Immature natural killer cell (primary cell): ENCODE results near the gene GOLM1. TPM values are rescaled to one million over a fixed set of nuclear protein-coding genes. Genes with fewer than 3 reads are reported as not detected.
A peak's percentile ranks its signal among the peaks of the same experiment; 100 is the strongest.

Experiments
- DNase-seq, 3 donors: peaks; one replicate each; pipeline ENCODE4 v3.0.0; 2022; ENCODE audit warnings: mixed read lengths in 1 of 3
- H3K27ac Mint-ChIP-seq, 6 donors: one replicate each; pipeline ENCODE4 v1.8.0; 2020; ENCODE audit warnings: mixed read lengths in 6 of 6, mild to moderate bottlenecking in 5 of 6, inconsistent platforms in 4 of 6, moderate library complexity in 3 of 6
- H3K27me3 Mint-ChIP-seq, 3 donors: one replicate each; pipeline ENCODE4 v1.8.0; 2020 to 2021; ENCODE audit warnings: low read depth in 3 of 3, mild to moderate bottlenecking in 3 of 3, mixed read lengths in 3 of 3, moderate library complexity in 3 of 3, inconsistent platforms in 1 of 3
- H3K36me3 Mint-ChIP-seq, 3 donors: one replicate each; pipeline ENCODE4 v1.8.0; 2020; ENCODE audit warnings: mixed read lengths in 3 of 3, inconsistent platforms in 2 of 3, mild to moderate bottlenecking in 2 of 3
- H3K4me1 Mint-ChIP-seq, 2 donors: one replicate each; pipeline ENCODE4 v1.8.0; 2020; ENCODE audit warnings: inconsistent platforms in 2 of 2, mild to moderate bottlenecking in 2 of 2, mixed read lengths in 2 of 2, moderate library complexity in 1 of 2
- H3K4me3 Mint-ChIP-seq, 5 donors: one replicate each; pipeline ENCODE4 v1.8.0; 2020; ENCODE audit warnings: mild to moderate bottlenecking in 5 of 5, mixed read lengths in 5 of 5, inconsistent platforms in 3 of 5, moderate library complexity in 3 of 5
- H3K9me3 Mint-ChIP-seq, 6 donors: one replicate each; pipeline ENCODE4 v1.8.0; 2020; ENCODE audit warnings: mild to moderate bottlenecking in 6 of 6, mixed read lengths in 6 of 6, inconsistent platforms in 4 of 6, moderate library complexity in 3 of 6
- polyA plus RNA-seq, 3 donors: library from polyadenylated mRNA; unstranded; fragments of 300-500 nt; fragmentation: Illumina TruSeq; gene quantifications; one replicate each; pipeline ENCODE4 v1.2.3, GENCODE V29; 2021

GOLM1 gene
- polyA plus RNA-seq, 3 donors from 2014 or later: 16.3 to 33.8 (median 17.6) TPM

DNA sequence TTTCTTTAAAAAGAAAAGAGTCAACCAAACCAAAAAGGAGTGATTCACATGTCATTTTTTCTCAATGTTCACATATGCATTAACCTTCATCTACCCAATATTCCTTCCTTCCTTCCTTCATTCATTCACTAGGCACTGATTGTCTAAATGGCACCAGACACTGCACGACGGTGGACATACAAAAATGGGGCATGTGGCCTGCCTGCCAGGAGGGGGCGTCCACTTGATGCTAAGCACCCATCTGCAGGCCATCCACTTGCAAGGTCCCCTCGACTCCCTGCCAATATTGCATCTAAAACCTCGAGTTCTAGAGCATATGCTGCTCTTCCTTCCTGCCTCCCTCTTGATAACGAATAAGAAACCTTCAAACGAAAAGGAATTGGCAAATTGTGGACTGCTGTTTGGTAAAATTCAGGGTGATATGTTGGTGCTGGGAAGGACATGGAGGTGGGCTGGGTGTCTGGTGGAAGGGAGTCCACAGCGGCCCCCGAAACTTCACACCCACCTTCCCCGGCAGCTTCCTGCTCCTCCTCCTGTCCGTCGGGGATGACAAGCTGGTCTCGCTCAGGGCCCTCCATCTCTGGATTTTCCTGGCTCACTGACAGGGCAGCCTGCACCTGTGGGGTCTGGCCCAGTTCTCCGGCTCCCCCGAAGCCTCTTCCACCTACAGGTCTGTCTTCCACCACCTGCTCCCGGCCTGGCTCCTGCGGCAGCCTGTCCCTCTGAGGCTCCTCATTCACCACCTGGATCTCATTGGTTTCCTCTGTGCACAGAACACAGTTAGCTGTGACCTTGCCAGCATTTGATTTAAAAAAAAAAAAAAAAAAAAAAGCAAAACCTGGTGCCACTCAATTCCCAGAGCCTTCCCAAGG is 64.3 kb downstream of the GOLM1 start:
- DNase-seq: peak in 1 of 3 donors; percentile 28
- Mint-ChIP-seq H3K9me3 (no peaks in the 10 kb centered on the region), H3K36me3 (peaks cover 12 to 22% (median 22%) of the 10 kb centered on the region in 3 donors), H3K4me3 (no peak overlapping the region), H3K27me3 (peaks cover 0 to 2% (median 0%) of the 10 kb centered on the region in 3 donors), H3K27ac (peak overlapping the region in 1 of 6 donors; percentile 53), H3K4me1 (no peaks in the 10 kb centered on the region)

DNA sequence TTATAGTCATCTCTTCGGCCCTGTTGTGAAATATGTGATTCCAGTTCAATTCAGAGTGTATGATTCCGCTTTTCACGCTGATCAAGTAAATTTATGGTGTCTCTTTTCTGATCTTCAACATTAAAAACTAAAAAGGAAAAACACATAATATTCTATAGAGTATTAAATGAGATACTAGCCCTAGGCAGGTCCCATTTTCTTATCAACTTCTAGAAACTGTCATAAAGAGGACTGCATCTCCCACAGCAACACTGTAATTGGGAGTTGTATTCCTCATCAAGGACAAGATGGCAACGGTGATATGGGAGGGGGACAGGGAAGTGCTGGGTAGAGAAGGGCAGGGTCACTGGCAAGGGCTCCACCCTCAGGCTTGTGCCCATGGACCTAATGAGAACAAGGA is 71.6 kb downstream of the GOLM1 start:
- H3K9me3 Mint-ChIP-seq: no peaks in the 10 kb centered on the region
- DNase-seq: no peak
- H3K27ac Mint-ChIP-seq: peak overlapping the region in 1 of 6 donors; percentile 1
- no peak overlapping the region for H3K4me3 Mint-ChIP-seq
- H3K27me3 Mint-ChIP-seq: peaks cover 0 to 3% (median 1%) of the 10 kb centered on the region in 3 donors
- peaks cover 18 to 41% (median 21%) of the 10 kb centered on the region in 3 donors for H3K36me3 Mint-ChIP-seq
- H3K4me1 Mint-ChIP-seq: peaks cover 1 to 8% of the 10 kb centered on the region in 2 donors

DNA sequence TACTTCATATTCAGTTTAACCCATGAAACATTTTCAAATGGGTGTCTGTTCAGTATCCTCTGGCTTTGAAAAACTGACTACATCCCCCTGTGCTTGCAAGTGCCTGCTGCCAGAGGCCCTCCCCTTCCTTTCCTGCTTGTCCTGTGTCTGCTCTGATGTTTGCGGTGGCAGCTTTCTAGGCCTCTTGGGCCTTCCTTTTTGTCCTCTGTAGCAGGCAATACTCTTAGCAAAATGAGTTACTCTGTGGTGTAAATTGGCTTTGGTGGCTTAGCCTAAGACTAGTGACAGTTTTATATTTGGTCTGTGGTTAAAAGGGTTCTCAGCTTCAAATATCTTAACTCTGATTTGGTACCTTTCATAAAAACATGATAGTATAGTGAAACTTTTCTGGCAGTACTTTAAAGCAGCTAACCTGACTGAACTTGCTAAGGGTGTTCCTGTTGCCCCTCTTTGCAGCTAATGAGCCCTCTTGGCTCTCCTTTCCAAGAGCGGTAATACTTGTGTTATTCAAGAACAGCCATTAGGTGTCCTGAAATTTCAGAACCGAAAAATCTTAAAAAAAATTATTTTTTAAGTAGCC is 76.6 kb downstream of the GOLM1 start:
- peaks cover 29 to 57% (median 30%) of the 10 kb centered on the region in 3 donors for H3K36me3 Mint-ChIP-seq
- H3K4me1 Mint-ChIP-seq: peaks cover 11 to 20% of the 10 kb centered on the region in 2 donors

GRCh38 chr9:86021166-86021565 is 78.2 kb downstream of the GOLM1 start:
- H3K4me3 Mint-ChIP-seq: no peak overlapping the region

More for the DNA sequence above, 76.6 kb downstream of the GOLM1 start:
- peak overlapping the region in 3 of 5 donors; percentile 15 to 58 (median 49) for H3K4me3 Mint-ChIP-seq
- no peaks in the 10 kb centered on the region for H3K9me3 Mint-ChIP-seq
- peak in 2 of 3 donors; percentile 10 to 18 for DNase-seq
- H3K27ac Mint-ChIP-seq: peak overlapping the region; percentile 6 to 92 (median 80)
- no peaks in the 10 kb centered on the region for H3K27me3 Mint-ChIP-seq

GRCh38 chr9:86020731-86021130 is 78.6 kb downstream of the GOLM1 start:
- DNase-seq: no peak
- Mint-ChIP-seq H3K36me3 (peaks cover 38 to 62% (median 41%) of the 10 kb centered on the region in 3 donors), H3K4me1 (peaks cover 11 to 20% of the 10 kb centered on the region in 2 donors), H3K4me3 (no peak overlapping the region), H3K27ac (peak overlapping the region in 1 of 6 donors; percentile 36), H3K27me3 (no peaks in the 10 kb centered on the region), H3K9me3 (no peaks in the 10 kb centered on the region)

More at GRCh38 chr9:86021166-86021565, 78.2 kb downstream of the GOLM1 start:
- H3K27me3 Mint-ChIP-seq: no peaks in the 10 kb centered on the region
- peak overlapping the region in 3 of 6 donors; percentile 28 to 52 (median 43) for H3K27ac Mint-ChIP-seq
- H3K9me3 Mint-ChIP-seq: no peaks in the 10 kb centered on the region
- no peak for DNase-seq
- H3K4me1 Mint-ChIP-seq: peaks cover 11 to 20% of the 10 kb centered on the region in 2 donors
- H3K36me3 Mint-ChIP-seq: peaks cover 38 to 62% (median 41%) of the 10 kb centered on the region in 3 donors

- H3K36me3 Mint-ChIP-seq: peaks cover 37 to 56% (median 45%) of the 10 kb centered on the region in 3 donors
- H3K27ac Mint-ChIP-seq: peak overlapping the region in 1 of 6 donors; percentile 2
- H3K4me1 Mint-ChIP-seq: no peaks in the 10 kb centered on the region
- H3K4me3 Mint-ChIP-seq: no peak overlapping the region
- H3K27me3 Mint-ChIP-seq: no peaks in the 10 kb centered on the region
- H3K9me3 Mint-ChIP-seq: peaks cover 0 to 7% (median 0%) of the 10 kb centered on the region in 6 donors
- DNase-seq: no peak
Observed at GRCh38 chr9:86009133-86009532, 90.2 kb downstream of the GOLM1 start.

- Mint-ChIP-seq H3K4me1 (no peaks in the 10 kb centered on the region), H3K27me3 (no peaks in the 10 kb centered on the region), H3K4me3 (no peak overlapping the region), H3K9me3 (peaks cover 0 to 7% (median 0%) of the 10 kb centered on the region in 6 donors), H3K27ac (peak overlapping the region in 1 of 6 donors; percentile 5), H3K36me3 (peaks cover 46 to 74% (median 48%) of the 10 kb centered on the region in 3 donors)
- no peak for DNase-seq
Observed at GRCh38 chr9:86005253-86005775, 94.0 kb downstream of the GOLM1 start.

GRCh38 chr9:85995599-85995998 is 103.8 kb downstream of the GOLM1 start:
- peaks cover 17 to 34% (median 26%) of the 10 kb centered on the region in 3 donors for H3K36me3 Mint-ChIP-seq
- peaks cover 0 to 3% (median 0%) of the 10 kb centered on the region in 3 donors for H3K27me3 Mint-ChIP-seq
- H3K4me3 Mint-ChIP-seq: no peak overlapping the region

DNA sequence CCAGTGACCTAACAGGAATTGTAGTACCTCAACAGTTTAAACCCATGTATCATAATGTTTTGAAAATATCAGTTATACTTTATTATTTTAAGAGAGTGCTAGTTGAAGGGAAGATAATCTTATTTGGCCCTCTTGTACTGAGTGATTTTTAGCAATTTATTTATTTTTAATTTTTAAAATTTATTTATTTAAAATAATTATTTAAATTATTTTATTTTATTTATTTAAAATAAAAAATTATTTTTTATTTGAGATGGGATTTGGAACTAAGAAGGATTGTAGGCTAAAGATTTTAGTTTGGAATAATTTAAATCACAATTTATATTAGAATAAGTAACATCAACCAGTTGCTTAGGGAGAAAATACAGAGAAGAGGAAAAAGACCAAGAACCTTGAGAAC is 104.3 kb downstream of the GOLM1 start:
- Mint-ChIP-seq H3K27me3 (peaks cover 0 to 3% (median 0%) of the 10 kb centered on the region in 3 donors), H3K9me3 (no peaks in the 10 kb centered on the region), H3K27ac (no peak overlapping the region), H3K36me3 (peaks cover 15 to 30% (median 22%) of the 10 kb centered on the region in 3 donors), H3K4me3 (no peak overlapping the region), H3K4me1 (no peaks in the 10 kb centered on the region)
- no peak for DNase-seq

More at GRCh38 chr9:85995599-85995998, 103.8 kb downstream of the GOLM1 start:
- peak overlapping the region in 1 of 6 donors; percentile 2 for H3K27ac Mint-ChIP-seq
- DNase-seq: no peak
- no peaks in the 10 kb centered on the region for H3K9me3 Mint-ChIP-seq
- no peaks in the 10 kb centered on the region for H3K4me1 Mint-ChIP-seq

DNA sequence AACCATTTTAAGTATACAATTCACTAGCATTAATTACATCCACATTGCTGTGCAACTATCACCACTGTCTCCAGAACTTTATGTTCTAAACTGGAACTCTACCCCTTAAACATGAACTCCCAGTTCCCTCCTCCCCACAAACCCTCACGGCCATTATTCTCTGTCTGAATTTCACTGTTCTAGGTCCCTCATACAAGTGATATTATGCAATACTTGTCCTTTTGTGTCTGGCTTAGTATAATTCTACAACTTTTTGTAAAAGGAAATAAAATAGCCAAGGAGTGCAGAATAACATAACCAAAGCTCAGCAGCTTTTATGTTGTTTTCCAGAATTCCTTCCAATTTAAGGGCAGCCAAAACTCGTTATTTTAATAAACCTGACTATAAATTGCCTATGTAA is 105.2 kb downstream of the GOLM1 start:
- no peak for DNase-seq
- H3K9me3 Mint-ChIP-seq: no peaks in the 10 kb centered on the region
- no peaks in the 10 kb centered on the region for H3K4me1 Mint-ChIP-seq
- peaks cover 15 to 29% (median 20%) of the 10 kb centered on the region in 3 donors for H3K36me3 Mint-ChIP-seq
- H3K27ac Mint-ChIP-seq: no peak overlapping the region
- H3K4me3 Mint-ChIP-seq: no peak overlapping the region
- H3K27me3 Mint-ChIP-seq: peaks cover 0 to 3% (median 0%) of the 10 kb centered on the region in 3 donors

DNA sequence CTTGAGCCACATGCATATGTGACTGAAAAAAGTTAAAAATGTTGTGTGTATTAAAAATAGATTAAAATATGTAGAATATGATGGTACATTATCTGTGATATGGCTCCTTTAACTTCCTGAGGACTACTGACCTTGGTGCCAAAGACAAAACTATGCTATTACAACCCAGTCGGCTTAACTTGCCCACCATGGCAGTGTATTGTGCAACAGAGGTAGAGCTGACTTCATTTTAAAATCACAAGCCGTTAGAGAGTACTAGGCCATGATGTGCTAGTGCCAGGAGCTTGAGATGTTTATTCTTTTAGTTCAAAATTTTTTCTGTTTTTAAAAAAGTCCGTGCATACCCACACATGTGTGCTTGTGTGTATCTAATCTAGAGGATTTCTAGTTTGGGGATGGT is 112.1 kb downstream of the GOLM1 start:
- Mint-ChIP-seq H3K4me3 (no peak overlapping the region), H3K36me3 (peaks cover 36 to 54% (median 54%) of the 10 kb centered on the region in 3 donors), H3K9me3 (peaks cover 0 to 1% (median 0%) of the 10 kb centered on the region in 6 donors), H3K27ac (no peak overlapping the region), H3K27me3 (peaks cover 0 to 1% (median 0%) of the 10 kb centered on the region in 3 donors), H3K4me1 (no peaks in the 10 kb centered on the region)
- DNase-seq: no peak

GRCh38 chr9:85984457-85984856 is 114.9 kb downstream of the GOLM1 start:
- Mint-ChIP-seq H3K4me1 (no peaks in the 10 kb centered on the region), H3K36me3 (peaks cover 42 to 72% (median 59%) of the 10 kb centered on the region in 3 donors), H3K27me3 (peaks cover 0 to 1% (median 0%) of the 10 kb centered on the region in 3 donors), H3K27ac (no peak overlapping the region), H3K4me3 (no peak overlapping the region), H3K9me3 (peaks cover 0 to 1% (median 0%) of the 10 kb centered on the region in 6 donors)
- no peak for DNase-seq

GRCh38 chr9:85981369-85981768 is 118.0 kb downstream of the GOLM1 start:
- no peaks in the 10 kb centered on the region for H3K4me1 Mint-ChIP-seq
- H3K27me3 Mint-ChIP-seq: no peaks in the 10 kb centered on the region
- no peak for DNase-seq
- no peak overlapping the region for H3K4me3 Mint-ChIP-seq
- peaks cover 57 to 77% (median 68%) of the 10 kb centered on the region in 3 donors for H3K36me3 Mint-ChIP-seq
- H3K9me3 Mint-ChIP-seq: peaks cover 0 to 1% (median 0%) of the 10 kb centered on the region in 6 donors
- H3K27ac Mint-ChIP-seq: no peak overlapping the region
